HEK293 (cell line): ENCODE results near the gene MRPL48.

Source experiments
- ZNF148 ChIP-seq: fragments of 450-650 bp; formaldehyde crosslinking; IDR thresholded peaks from 2 replicates; pipeline ENCODE4 v1.5.0; 2017; ENCODE audit warnings: missing biosample characterization, missing genetic modification characterization, borderline replicate concordance
- ZNF350 ChIP-seq: fragments of 450-650 bp; formaldehyde crosslinking; IDR thresholded peaks from 2 replicates; pipeline ENCODE4 v1.5.0; 2017; ENCODE audit warnings: missing biosample characterization, mild to moderate bottlenecking, missing genetic modification characterization
- ZNF747 ChIP-seq: fragments of 450-650 bp; formaldehyde crosslinking; IDR thresholded peaks from 2 replicates; pipeline ENCODE4 v1.5.1; 2016; ENCODE audit warnings: missing biosample characterization, missing genetic modification characterization
- TF ChIP-seq, protein P1 (sequence below): fragments of 450-650 bp; formaldehyde crosslinking; IDR thresholded peaks from 2 replicates; pipeline ENCODE4 v1.5.1; 2016; ENCODE audit warnings: missing biosample characterization, missing genetic modification characterization

DNA sequence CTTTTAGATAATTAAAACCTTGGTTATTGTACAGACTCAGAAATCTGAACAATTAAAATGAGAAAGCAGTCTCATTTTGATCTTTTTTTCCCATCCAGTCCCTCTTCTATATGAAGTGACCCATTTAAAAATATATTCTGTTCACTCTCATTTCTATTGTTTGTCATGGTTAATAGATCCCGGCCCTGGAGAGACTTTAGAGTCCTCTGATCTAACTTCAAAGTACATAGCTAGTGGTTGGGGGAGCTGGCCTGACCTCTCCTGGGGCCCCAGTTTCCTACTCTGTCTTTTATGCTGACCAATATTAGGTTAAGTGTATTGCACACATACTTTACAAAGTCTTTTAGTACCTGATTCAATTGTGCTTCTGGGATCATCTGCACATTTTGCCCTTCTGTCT is 13.5 kb downstream of the MRPL48 start:
- no peak for TF ChIP-seq ZNF350
- no peak for TF ChIP-seq ZNF747 (tag by site-specific recombination)
- no peak for TF ChIP-seq ZNF148 (tag by site-specific recombination)
- TF ChIP-seq, protein P1, sequence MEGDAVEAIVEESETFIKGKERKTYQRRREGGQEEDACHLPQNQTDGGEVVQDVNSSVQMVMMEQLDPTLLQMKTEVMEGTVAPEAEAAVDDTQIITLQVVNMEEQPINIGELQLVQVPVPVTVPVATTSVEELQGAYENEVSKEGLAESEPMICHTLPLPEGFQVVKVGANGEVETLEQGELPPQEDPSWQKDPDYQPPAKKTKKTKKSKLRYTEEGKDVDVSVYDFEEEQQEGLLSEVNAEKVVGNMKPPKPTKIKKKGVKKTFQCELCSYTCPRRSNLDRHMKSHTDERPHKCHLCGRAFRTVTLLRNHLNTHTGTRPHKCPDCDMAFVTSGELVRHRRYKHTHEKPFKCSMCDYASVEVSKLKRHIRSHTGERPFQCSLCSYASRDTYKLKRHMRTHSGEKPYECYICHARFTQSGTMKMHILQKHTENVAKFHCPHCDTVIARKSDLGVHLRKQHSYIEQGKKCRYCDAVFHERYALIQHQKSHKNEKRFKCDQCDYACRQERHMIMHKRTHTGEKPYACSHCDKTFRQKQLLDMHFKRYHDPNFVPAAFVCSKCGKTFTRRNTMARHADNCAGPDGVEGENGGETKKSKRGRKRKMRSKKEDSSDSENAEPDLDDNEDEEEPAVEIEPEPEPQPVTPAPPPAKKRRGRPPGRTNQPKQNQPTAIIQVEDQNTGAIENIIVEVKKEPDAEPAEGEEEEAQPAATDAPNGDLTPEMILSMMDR (tag by site-specific recombination): no peak
